ENCODE results near the gene AMY1B.
"Not testable (repeated sequence)": the region's sequence is repeated elsewhere in the genome, so short reads cannot be mapped to it uniquely, and the experiment has no call there.

The AMY1B gene

GRCh38 chr1:103696110-103696509, at the start of gene AMY1B:
Gene AMY1B (minus strand): TSS chr1:103696210. CDS start chr1:103695639, 571 bp downstream.
- not testable (repeated sequence) for DNase-seq (ENCODE audit: low read depth)

- not testable (repeated sequence) for DNase-seq (ENCODE audit: low read depth)
Measured at GRCh38 chr1:103745040-103745439, 49.0 kb upstream of the AMY1B start.

GRCh38 chr1:103744449-103744848, 48.4 kb upstream of the AMY1B start:
- not testable (repeated sequence) for DNase-seq (ENCODE audit: low read depth)

GRCh38 chr1:103738031-103738430, 42.0 kb upstream of the AMY1B start:
- not testable (repeated sequence) for DNase-seq (ENCODE audit: low read depth)

GRCh38 chr1:103735334-103735733, 39.3 kb upstream of the AMY1B start:
- not testable (repeated sequence) for DNase-seq (ENCODE audit: low read depth)

- not testable (repeated sequence) for DNase-seq (ENCODE audit: low read depth)
Measured at GRCh38 chr1:103721473-103721872, 25.5 kb upstream of the AMY1B start.

- DNase-seq (ENCODE audit: low read depth), result not testable (repeated sequence)
Measured at GRCh38 chr1:103717404-103717803, 21.4 kb upstream of the AMY1B start.

GRCh38 chr1:103710381-103710780, 14.4 kb upstream of the AMY1B start:
- not testable (repeated sequence) for DNase-seq (ENCODE audit: low read depth)

GRCh38 chr1:103707670-103708069, 11.7 kb upstream of the AMY1B start:
- not testable (repeated sequence) for DNase-seq (ENCODE audit: low read depth)

- not testable (repeated sequence) for DNase-seq (ENCODE audit: low read depth)
Measured at GRCh38 chr1:103701256-103701655, 5.2 kb upstream of the AMY1B start.

- not testable (repeated sequence) for DNase-seq (ENCODE audit: low read depth)
Measured at GRCh38 chr1:103700669-103701068, 4.7 kb upstream of the AMY1B start.

- not testable (repeated sequence) for DNase-seq (ENCODE audit: low read depth)
Measured at GRCh38 chr1:103697430-103697829, 1.4 kb upstream of the AMY1B start.

- DNase-seq (ENCODE audit: low read depth), result not testable (repeated sequence)
Measured at GRCh38 chr1:103676335-103676734, 19.7 kb downstream of the AMY1B start.

GRCh38 chr1:103655460-103655859, 40.5 kb downstream of the AMY1B start, which contains the start of gene AMY1A:
Gene AMY1A (plus strand): TSS chr1:103655760. CDS start chr1:103656331, 571 bp downstream.
- DNase-seq (ENCODE audit: low read depth), result not testable (repeated sequence)

GRCh38 chr1:103654133-103654532, 41.9 kb downstream of the AMY1B start:
- DNase-seq (ENCODE audit: low read depth), result not testable (repeated sequence)

GRCh38 chr1:103650889-103651288, 45.1 kb downstream of the AMY1B start:
- DNase-seq (ENCODE audit: low read depth), result not testable (repeated sequence)

GRCh38 chr1:103650305-103650704, 45.7 kb downstream of the AMY1B start:
- DNase-seq (ENCODE audit: low read depth), result not testable (repeated sequence)

GRCh38 chr1:103643908-103644307, 52.1 kb downstream of the AMY1B start:
- not testable (repeated sequence) for DNase-seq (ENCODE audit: low read depth)

- DNase-seq (ENCODE audit: low read depth), result not testable (repeated sequence)
Measured at GRCh38 chr1:103641194-103641593, 54.8 kb downstream of the AMY1B start.
